HG03135 (cell line): ENCODE measurements around the gene NCAPD3.
"Not testable (repeated sequence)": the region's sequence is repeated elsewhere in the genome, so short reads cannot be mapped to it uniquely, and the experiment has no call there.

Experiments used
- ATAC-seq: cut with Tn5 transposase; IDR thresholded peaks from one replicate; pipeline ENCODE4 v1.9.1; 2021; ENCODE audit warnings: mild to moderate bottlenecking, moderate library complexity; ENCODE audit not compliant: unreplicated experiment

Gene NCAPD3, protein sequence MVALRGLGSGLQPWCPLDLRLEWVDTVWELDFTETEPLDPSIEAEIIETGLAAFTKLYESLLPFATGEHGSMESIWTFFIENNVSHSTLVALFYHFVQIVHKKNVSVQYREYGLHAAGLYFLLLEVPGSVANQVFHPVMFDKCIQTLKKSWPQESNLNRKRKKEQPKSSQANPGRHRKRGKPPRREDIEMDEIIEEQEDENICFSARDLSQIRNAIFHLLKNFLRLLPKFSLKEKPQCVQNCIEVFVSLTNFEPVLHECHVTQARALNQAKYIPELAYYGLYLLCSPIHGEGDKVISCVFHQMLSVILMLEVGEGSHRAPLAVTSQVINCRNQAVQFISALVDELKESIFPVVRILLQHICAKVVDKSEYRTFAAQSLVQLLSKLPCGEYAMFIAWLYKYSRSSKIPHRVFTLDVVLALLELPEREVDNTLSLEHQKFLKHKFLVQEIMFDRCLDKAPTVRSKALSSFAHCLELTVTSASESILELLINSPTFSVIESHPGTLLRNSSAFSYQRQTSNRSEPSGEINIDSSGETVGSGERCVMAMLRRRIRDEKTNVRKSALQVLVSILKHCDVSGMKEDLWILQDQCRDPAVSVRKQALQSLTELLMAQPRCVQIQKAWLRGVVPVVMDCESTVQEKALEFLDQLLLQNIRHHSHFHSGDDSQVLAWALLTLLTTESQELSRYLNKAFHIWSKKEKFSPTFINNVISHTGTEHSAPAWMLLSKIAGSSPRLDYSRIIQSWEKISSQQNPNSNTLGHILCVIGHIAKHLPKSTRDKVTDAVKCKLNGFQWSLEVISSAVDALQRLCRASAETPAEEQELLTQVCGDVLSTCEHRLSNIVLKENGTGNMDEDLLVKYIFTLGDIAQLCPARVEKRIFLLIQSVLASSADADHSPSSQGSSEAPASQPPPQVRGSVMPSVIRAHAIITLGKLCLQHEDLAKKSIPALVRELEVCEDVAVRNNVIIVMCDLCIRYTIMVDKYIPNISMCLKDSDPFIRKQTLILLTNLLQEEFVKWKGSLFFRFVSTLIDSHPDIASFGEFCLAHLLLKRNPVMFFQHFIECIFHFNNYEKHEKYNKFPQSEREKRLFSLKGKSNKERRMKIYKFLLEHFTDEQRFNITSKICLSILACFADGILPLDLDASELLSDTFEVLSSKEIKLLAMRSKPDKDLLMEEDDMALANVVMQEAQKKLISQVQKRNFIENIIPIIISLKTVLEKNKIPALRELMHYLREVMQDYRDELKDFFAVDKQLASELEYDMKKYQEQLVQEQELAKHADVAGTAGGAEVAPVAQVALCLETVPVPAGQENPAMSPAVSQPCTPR (N-terminal part only)

DNA sequence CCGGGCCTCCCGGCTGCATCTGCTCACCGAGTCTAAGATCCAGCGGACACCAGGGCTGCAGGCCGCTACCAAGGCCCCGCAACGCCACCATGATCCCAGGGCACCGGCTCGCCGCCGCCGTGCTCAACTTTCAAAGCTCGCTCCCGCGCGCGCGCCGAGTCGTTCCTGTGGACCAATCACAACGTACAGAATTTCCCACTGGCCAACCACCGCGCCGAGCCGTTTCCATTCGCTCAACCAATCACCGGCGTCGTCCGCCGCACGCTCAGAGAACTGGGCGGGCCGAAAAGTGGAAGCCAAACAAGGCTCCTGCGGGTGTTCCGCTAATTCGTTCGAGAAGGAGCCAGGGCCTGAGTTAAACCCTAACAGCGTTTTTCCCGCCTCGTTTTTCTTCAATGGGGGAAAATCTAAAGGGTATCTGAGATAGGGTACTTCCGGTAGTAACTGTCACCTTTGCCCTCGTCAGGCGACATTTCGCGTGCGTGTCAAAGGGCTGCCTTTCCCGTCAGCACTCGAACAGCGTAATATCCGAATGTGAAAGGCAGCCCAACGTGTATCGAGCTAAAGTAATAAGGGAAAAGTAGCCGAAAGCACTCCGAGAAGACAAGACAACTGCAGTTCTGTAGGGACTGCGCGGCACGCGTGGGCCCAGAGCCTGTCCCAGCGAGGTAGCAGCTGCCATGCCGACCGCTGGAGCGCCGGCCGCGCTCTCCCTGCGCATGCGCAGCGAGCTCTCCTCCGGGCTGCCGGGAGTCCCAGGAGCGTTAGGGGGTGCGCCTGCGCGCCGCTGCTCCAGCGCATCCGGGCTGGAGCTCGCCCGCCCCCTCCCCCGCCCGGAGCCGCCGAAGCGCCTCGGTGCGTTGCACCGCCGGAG, at the start of gene NCAPD3, which contains the start of gene VPS26B:
Gene NCAPD3 (minus strand): TSS at position 132 of the 874 bp plus-strand sequence. CDS start 41 bp downstream, at position 91.
Gene VPS26B (plus strand): TSS at position 836 of the 874 bp plus-strand sequence. CDS start 452 bp downstream, outside the sequence.
- ATAC-seq = peak; percentile 78

- ATAC-seq = no peak
These were observed 49.5 kb upstream of the NCAPD3 start for GRCh38 chr11:134273317-134273712.

- ATAC-seq = no peak
These were observed 48.9 kb upstream of the NCAPD3 start for GRCh38 chr11:134272381-134273316.

DNA sequence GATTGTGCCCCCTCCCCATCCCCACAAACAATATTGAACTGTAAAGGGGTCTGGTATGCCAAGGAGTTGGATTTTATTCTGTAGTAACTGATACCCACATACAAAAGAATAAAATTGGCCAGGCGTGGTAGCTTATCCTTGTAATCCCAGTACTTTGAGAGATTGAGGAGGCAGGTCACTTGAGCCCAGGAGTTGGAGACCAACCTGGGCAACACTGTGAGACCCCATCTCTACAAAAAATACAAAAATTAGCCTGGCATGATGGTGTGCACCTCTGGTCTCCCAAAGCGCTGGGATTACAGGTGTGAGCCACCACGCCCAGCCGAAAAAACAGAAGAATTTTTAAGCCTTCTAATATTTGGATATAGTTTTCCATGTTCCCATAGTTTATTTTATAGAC, 48.2 kb upstream of the NCAPD3 start:
- ATAC-seq = no peak

DNA sequence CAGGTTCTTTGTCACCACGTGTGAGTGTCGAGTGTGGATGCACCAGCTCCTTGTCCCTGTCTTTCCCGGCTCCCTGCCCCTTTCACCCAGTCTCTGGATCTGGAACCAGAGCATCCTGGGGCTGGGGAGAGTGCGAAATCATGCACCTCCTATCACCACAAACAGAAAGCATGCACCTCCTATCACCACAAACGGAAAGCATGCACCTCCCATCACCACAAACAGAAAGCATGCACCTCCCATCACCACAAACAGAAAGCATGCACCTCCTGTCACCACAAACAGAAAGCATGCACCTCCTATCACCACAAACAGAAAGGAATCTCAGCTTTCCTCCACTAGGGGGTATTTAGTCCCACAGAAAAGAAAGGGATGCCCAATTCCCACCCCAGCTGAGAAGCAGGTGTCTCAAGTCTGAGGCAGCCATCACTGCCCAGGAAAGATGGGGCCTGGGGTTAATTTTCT, 46.5 kb upstream of the NCAPD3 start:
- no peak for ATAC-seq

DNA sequence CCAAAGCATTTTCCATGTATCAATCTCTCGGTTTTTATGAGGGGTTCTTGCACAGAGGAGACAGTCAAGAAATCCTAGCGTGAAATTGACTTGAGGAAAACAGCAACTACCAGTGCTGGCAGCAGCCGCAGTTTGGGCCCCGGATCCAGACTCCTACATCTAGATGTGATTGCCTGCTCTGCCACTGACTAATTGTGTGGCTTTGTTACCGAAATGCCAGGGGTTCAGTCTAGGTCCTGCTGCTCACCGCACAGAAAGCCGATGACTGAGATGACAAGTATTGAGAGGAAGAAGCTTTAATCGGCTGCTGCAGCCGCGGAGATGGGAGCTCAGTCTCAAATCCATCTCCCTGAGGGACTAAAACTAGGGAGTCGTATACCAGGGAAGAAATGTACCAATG, 44.2 kb upstream of the NCAPD3 start:
- no peak for ATAC-seq

DNA sequence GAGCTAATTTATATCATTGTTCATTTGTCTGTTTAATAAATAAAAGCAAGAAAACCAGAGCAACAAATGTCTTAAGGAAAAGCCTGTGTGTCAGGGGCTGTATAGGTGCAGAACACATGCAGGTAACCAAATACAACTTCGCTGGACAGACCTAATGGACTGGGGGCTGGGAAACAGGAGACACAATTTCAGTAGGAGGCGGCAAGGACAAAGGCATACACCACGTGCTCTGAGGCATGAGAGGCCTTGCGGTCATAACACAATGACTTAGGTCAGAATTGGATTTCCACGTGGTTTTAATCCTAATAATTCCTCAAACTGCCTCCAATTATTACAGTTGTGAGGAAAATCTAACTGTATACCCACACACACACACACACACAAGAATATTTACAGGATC, 43.7 kb upstream of the NCAPD3 start:
- ATAC-seq = no peak

DNA sequence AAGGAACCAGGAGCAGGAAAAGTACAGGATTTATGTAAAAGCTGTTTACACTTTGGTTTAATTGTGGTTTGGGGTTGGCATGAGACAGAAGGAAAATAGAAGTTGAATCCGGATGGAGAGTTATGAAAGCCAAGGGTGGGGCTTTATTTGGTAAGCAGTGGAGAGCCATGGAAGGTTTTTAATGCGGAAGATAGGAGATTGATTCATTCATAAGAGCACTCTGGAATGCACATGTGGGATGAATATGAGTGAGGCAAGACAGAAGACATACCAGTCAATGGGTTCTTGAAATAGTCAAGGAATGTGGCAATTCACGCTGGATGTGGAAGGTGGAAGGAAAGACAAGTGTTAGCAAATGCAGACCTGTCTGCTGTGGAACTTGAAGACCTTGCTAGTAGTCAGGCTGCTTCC, 43.1 kb upstream of the NCAPD3 start:
- ATAC-seq = no peak

DNA sequence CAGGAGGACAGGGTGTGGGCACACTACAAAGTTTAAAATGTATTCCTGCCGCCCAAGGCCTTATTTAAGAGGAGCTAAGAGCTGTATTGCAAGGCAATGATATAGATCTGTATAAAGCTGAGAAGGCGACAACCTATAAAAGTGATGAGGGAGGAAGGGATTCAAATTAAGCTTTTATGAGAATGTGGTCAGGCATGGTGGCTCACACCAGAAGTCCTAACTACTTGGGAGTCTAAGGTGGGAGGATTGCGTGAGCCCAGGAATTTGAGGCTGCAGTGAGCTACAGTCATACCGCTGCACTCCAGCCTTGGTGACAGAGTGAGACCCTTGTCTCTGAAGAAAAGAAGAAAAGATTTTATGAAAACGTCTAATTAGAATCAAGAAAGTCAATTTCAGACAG, 42.7 kb upstream of the NCAPD3 start:
- ATAC-seq = no peak

DNA sequence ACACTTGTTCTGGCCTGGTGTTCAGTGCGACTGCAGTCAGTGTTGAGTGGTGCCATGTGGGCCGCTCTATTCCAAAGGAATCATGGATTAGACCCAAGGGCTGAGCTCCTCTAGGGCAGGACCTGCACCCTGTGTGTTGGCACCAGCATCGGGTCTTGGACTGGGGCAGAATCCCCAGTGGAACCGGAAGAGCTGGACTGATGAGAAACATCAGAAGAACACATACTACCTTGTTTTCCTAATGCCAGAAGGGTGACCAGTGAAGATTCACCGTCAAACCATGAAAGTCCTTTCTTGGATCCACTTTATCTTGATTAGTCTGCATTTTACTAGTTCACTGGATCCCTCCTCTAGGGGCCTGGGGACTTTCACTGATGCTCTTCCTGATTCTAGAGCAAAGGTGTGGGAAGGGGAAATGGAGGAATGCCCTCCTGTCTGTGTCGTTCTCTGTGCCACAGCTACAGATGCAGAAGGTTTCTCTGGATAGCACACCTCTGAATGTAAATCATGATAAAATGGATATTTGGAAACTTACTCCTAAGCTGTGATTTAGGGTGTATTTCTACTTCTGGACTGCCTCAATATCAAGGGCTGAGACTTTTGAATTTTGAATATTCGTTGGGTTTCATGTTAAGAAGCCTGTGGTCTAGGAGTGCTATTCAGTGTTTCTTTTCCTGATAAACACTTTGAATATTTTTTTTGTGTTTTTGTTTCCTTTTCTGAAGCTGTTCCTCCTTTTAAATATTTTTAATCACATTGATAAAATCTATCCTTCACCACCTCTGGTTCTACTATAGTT, 41.4 kb upstream of the NCAPD3 start:
- ATAC-seq = no peak

DNA sequence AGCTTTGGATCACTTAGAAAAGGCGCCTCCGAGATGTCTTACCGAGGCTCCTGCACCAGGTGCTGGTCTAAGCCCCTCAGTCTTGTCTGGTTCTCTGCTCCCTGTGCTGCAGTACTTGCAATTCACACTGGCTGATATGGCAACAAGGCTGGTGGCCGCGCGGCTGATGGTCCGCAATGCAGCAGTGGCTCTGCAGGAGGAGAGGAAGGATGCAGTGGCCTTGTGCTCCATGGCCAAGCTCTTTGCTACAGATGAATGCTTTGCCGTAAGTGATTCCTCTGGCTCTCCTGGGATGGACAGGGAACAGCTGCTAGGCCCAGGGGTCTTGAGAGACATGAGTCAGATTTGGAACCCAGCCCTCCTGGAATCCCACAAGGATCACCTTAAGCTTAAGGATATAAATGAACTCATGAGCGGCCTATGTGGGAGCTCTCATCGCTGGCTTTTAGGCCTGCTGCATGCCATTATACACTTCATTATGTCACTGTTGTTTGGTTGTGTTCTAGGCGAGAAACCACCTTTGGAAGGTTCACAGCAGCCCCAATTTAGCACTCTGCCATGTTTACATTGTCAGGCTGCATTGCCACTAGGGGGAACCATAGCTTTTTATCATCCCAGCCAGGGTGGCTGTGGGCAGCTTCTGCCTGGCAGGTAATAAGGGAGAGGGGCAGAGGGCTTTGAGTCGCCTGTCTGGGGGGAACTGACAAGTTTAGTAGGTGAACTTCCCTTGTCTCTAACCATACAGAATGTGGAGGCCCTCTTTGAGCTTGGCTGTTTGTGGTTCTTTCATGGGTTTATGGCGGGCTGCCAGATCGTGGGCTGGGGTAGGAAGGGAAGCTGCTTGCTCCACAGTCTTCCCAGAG, 38.1 kb upstream of the NCAPD3 start:
- ATAC-seq = no peak

DNA sequence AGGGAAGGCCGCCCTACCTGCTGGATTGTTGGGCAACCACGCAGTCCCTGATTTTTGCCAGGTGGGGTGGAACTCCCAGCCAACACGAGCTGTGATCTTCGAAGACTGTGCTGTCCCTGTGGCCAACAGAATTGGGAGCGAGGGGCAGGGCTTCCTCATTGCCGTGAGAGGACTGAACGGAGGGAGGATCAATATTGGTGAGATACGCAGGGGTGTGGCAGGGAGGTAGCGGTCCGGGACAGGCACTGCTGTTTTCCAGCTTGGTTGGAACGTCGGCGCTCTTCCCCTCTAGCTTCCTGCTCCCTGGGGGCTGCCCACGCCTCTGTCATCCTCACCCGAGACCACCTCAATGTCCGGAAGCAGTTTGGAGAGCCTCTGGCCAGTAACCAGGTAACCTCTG, 37.2 kb upstream of the NCAPD3 start:
- no peak for ATAC-seq

DNA sequence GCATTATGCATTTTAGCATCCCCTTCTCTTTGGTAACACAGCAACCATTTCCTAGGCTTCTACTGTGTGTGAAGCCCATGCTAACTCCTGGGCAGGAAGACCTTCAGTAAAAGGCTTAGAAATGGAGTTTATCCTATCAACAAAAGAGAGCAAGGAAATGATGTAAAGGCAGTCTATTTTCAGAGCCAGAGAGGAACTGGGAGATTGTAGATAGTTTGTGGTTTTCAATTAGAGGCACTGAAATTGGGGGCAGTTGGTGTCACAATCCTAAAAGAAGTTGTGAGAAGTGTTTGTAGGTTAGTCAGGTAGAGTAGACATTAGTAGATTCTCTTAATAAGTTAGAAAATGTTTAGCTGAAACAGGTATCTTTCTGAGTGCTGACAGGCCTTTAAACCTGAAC, 36.7 kb upstream of the NCAPD3 start:
- ATAC-seq = no peak

DNA sequence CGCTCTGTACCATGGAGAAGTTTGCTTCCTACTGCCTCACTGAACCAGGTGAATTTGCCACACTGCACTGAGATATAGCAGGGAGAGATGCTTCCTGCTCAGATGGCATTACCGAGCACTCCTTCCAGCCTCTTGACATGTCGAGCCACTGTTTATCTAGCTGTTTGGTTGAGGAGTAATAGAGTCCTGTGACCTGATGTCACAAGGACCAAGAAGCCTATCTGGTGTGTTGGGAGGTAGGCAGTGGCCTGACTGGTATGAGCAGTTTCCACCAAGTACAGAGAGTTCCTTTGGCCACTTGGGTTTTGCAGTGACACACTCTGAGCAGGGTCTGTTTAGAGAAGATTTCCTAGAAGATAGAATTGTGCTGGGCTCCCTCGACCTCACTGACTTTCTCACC, 34.8 kb upstream of the NCAPD3 start:
- ATAC-seq = no peak

GRCh38 chr11:134257101-134257500, 33.3 kb upstream of the NCAPD3 start:
- no peak for ATAC-seq

GRCh38 chr11:134255184-134255561, 31.4 kb upstream of the NCAPD3 start:
- ATAC-seq = not testable (repeated sequence)
